Limb (tissue), 2 donors: ENCODE results near the gene PRR12.

ENCODE experiments used
- DNase-seq, 2 donors: peaks; one replicate each; pipeline ENCODE4 v3.0.0-alpha.2; 2016; ENCODE audit errors: extremely low spot score in 2 of 2

The PRR12 gene

GRCh38 chr19:49590071-49590970 is 661 bp upstream of the PRR12 start:
- DNase-seq: peak; percentile 94 to 95

- DNase-seq: peak; percentile 37 to 71
Observed at GRCh38 chr19:49591731-49592485, 926 bp downstream of the PRR12 start.

DNA sequence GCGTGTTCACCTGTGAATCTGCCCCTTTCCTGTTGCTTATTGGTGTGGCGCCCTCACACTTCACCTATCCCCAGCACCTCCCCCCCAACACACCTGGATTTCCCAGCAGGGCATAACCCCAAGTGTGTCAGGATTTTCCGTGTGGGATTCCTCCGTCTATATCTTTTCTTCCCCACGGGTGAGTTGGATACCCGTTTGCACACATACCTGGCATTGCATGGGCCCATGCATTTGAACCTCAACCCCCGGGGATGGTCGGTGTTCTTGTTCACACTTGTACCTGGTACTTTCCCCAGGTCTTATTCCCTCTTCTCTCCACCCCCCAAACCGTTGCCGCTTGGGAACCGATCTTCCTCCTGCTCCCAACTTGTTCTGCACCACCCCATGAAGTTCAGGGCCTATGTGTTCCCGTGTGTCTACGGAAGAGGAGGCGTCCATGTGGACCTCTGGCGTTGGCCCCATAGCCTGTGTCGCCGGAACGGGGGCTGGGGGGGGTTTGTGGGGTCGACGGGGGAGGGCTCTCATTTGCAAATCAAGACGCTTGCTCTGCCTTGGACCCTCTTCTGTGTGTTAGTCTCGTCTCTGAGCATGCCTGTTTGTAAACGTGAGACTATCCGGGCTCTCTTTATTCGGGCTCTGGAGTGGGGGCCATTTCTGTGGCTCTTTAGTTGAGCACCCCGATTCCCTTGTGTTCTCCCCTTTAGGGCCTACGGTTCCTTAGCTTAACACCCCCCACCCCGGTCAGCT is 1.7 kb downstream of the PRR12 start:
- DNase-seq: peak in 1 of 2 donors; percentile 43

GRCh38 chr19:49593233-49594113 is 2.5 kb downstream of the PRR12 start:
- DNase-seq: peak; percentile 94 to 95

DNA sequence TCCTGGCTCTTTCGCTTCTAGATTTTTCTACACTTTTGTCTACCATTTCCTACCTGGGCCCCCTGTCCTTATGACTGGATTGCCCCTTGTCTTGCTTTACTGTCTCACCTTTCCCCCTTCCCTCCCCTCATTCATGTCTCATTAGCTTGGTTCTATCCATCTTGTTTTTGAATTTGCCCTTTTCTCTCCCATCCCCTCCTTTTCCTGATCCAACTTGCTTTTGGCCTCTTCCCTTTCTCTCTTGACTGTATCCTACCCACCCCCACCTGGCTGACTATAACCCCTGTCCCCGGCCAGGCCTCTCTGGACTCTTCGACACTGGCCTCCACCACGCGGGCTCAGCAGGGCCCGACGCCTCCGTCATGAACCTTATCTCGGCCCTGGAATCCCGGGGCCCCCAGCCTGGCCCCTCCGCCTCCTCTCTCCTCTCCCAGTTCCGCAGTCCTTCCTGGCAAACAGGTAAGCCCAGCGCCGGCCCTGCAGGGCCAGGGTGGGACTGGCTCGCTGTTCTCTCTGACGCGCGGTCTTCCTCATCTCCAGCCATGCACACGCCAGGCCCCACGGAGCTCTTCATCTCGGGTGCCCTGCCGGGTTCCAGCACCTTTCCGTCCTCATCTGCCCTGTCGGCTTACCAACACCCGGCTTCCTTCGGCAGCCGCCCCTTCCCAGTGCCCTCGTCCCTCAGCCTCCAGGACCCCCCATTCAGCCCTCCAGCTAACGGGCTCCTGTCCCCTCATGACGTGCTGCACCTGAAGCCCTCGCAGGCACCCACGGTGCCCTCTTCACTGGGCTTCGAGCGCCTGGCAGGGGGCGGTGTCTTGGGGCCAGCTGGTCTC is 3.4 kb downstream of the PRR12 start:
- DNase-seq: no peak

DNA sequence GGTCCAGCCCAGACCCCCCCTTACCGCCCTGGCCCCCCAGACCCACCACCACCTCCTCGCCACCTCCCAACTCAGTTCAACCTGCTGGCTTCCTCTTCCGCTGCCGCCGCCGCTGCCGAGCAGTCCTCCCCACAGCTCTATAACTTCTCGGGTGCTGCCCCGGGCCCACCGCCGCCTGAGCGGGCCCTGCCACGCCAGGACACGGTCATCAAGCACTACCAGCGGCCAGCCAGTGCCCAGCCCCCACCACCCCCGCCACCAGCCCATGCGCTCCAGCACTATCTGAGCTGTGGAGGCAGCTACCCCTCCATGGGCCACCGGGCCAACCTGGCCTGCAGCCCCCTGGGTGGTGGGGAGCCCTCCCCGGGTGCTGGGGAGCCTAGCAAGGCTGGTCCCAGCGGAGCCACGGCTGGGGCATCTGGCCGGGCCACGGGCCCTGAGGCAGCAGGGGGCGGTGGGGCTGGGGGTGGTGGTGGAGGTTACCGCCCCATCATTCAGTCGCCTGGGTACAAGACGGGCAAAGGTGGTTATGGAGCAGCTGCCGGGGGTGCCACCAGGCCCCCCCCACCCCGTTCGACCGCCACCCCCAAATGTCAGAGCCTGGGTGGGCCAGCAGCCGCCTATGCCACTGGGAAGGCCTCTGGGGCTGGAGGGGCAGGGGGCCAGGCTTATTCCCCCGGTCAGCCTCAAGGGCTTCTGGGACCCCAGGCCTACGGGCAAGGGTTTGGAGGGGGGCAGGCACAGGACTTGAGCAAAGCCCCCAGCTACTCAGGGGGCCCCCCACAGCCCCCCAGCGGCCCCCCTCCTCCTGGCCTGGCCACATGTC is 4.2 kb downstream of the PRR12 start:
- DNase-seq: no peak

DNA sequence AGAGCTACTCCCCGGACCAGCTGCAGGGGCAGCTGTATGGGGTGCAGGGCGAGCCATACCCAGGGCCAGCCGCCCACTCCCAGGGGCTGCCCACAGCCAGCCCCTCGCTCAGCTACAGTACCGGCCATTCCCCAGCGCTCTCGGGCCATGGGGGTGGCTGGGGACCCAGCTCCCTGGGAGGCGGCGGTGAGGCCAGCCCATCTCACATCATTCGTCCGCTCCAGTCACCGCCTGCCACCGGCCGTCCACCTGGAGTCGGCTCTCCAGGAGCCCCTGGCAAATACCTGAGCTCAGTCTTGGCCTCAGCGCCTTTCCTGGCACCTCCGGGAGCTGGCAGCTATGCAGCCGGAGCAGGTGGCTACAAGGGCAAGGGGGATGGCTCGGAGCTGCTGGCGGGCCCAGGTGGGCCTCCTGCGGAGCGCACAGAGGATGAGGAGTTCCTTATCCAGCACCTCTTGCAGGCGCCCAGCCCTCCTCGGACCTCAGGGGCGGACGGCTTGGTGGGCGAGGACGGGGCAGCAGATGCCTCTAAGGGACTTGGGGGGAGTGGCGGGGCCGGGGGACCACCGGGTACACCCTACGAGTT is 4.9 kb downstream of the PRR12 start:
- DNase-seq: no peak

DNA sequence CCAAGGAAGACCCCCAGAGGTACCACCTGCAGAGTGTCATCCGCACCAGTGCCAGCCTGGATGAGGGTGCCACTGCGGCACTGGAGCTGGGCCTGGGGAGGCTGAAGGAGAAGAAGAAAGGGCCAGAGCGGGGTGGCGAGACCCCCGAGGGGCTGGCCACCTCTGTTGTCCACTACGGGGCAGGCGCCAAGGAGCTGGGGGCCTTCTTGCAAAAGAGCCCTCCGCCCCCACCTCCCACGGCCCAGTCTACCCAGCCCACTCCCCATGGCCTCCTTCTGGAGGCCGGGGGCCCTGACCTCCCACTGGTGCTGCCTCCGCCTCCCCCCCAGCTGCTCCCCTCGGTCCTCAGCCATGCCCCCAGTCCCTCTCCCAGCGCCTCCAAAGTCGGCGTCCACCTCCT is 5.4 kb downstream of the PRR12 start:
- no peak for DNase-seq

- DNase-seq: no peak
Observed at GRCh38 chr19:49596954-49597702, 6.1 kb downstream of the PRR12 start.

GRCh38 chr19:49597703-49597974 is 6.7 kb downstream of the PRR12 start:
- no peak for DNase-seq

DNA sequence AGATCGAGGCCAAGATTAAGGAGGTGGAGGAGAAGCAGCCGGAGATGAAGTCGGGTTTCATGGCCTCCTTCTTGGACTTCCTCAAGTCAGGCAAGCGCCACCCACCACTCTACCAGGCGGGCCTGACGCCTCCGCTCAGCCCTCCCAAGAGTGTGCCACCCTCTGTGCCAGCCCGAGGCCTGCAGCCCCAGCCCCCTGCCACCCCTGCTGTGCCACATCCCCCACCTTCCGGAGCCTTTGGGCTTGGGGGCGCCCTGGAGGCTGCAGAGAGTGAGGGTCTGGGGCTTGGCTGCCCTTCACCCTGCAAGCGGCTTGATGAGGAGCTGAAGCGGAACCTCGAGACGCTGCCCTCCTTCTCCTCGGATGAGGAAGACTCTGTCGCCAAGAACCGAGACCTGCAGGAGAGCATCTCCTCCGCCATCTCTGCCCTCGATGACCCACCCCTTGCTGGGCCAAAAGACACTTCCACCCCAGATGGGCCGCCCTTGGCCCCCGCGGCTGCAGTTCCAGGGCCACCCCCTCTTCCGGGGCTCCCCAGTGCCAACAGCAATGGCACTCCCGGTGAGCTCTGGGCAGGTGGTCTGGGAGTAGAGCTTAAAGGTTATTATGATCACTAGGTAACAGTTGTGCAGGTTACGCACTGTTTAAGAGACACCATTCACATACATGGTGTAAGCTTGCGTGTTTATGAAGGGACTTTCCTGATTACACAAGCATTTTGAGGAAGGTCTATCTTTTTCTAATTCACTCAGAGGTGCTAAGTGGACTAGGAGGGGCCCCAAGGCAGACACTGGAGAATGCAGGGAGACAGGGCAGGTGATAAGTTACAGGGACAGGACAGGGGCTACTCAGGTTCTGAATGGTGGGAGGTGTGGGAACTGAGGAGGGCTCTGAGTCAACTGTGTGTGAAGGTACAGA is 8.7 kb downstream of the PRR12 start:
- DNase-seq: no peak

- DNase-seq: no peak
Observed at GRCh38 chr19:49601482-49602038, 10.6 kb downstream of the PRR12 start.

DNA sequence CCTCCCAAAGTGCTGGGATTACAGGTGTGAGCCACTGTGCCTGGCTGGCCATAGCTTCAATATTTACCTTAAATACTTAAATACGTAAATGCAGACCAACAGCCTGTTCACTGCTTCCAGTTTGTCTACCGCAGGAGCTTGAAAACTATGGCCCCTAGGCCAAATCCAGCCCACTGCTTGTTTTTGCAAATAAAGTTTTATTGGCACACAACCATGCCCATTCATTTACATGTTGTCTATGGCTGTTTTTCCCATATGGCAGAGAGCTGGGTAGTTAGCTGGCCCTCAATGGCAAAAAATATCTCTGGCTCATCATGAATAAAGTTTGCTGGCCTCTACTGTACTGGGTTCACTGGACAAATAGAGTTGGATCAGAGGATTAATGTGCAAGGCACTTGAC is 11.8 kb downstream of the PRR12 start:
- DNase-seq: no peak

DNA sequence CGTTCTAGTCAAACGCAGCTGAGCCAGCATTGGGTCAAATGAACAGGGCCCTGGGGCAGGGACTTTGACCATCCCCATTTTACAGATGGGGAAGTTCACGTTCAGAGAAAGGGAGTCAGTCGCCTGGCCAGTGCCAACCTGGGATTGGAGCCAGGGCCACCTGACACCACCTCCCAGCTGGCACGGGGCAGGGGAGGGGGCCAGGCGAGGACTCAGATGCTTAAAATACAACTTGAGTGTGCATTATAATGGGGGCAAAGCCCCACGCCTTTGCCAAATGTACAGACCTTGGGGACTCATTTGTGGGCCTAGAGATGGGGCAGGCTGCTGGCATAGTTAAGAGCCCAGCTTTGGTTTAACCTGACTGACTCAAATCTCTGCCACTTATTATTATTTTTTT is 14.6 kb downstream of the PRR12 start:
- no peak for DNase-seq

GRCh38 chr19:49609499-49610092 is 18.6 kb downstream of the PRR12 start:
- DNase-seq: no peak

- DNase-seq: no peak
Observed at GRCh38 chr19:49613374-49613773, 22.4 kb downstream of the PRR12 start.
